Heart left ventricle (tissue), 16 donors: ENCODE data around the gene NPNT. TPM values are rescaled to one million over a fixed set of nuclear protein-coding genes. Genes with fewer than 3 reads are reported as not detected.
"Not testable (repeated sequence)": the region's sequence is repeated elsewhere in the genome, so short reads cannot be mapped to it uniquely, and the experiment has no call there.

Experiments used
- ATAC-seq, 4 donors: fragments of 200-7000 bp; cut with Tn5 transposase; one replicate each; pipeline ENCODE4 v1.9.1; 2020 to 2022; ENCODE audit warnings: moderate library complexity in 4 of 4, mild to moderate bottlenecking in 3 of 4, moderate number of reproducible peaks in 1 of 4
- DNase-seq, 5 donors: peaks; one replicate each; pipeline ENCODE4 v3.0.0-alpha.2; 2020
- H3K27ac ChIP-seq, 12 donors: fragments of 200-600 bp; sonication (generic) in 4 of 12; one replicate each; pipeline versions ENCODE4 v1.5.0 to v1.8.0; 2016 to 2022; ENCODE audit warnings: mild to moderate bottlenecking in 2 of 12
- H3K27me3 ChIP-seq, 9 donors: fragments of 200-600 bp; sonication (generic) in 2 of 9; one replicate each; pipeline versions ENCODE4 v1.5.1 to v1.8.0; 2016 to 2022; ENCODE audit warnings: mild to moderate bottlenecking in 3 of 9
- H3K36me3 ChIP-seq, 9 donors: fragments of 200-600 bp; sonication (generic) in 2 of 9; one replicate each; pipeline versions ENCODE4 v1.5.0 to v1.8.0; 2018 to 2022; ENCODE audit warnings: mild to moderate bottlenecking in 2 of 9
- H3K4me1 ChIP-seq, 12 donors: fragments of 200-600 bp; sonication (generic) in 4 of 12; one replicate each; pipeline versions ENCODE4 v1.5.0 to v1.8.0; 2016 to 2022; ENCODE audit warnings: mild to moderate bottlenecking in 3 of 12
- H3K4me3 ChIP-seq, 12 donors: fragments of 200-600 bp; sonication (generic) in 4 of 12; one replicate each; pipeline versions ENCODE4 v1.5.0 to v1.8.0; 2017 to 2022; ENCODE audit warnings: mild to moderate bottlenecking in 9 of 12, moderate library complexity in 4 of 12
- H3K9me3 ChIP-seq, 12 donors: fragments of 200-600 bp; sonication (generic) in 4 of 12; one replicate each; pipeline versions ENCODE4 v1.5.0 to v1.8.0; 2016 to 2022; ENCODE audit warnings: mild to moderate bottlenecking in 1 of 12
- POLR2A ChIP-seq, 2 donors: fragments of 450-650 bp; IDR thresholded peaks; one replicate each; pipeline ENCODE4 v1.6.1; 2017; ENCODE audit warnings: antibody characterized with exemption in 2 of 2, mild to moderate bottlenecking in 2 of 2, moderate library complexity in 2 of 2
- WGBS, 4 donors: extraction: QIAGEN DNeasy Blood & Tissue Kit in 2 of 4; methylation state at CpG; one replicate each; pipeline versions ENCODE4 v1.1.5 to v1.1.7; 2013 to 2018; 5-methylcytosine and 5-hydroxymethylcytosine counted together
- intact Hi-C, 10 donors: fragments of 100-400 bp; cut with DNase I; formaldehyde crosslinking; loops; one replicate each; pipeline versions ENCODE4 v1.11.1 to v1.14.2; 2022
- long read RNA-seq, 3 donors: library from polyadenylated mRNA; unstranded; transcript quantifications; one replicate each; pipeline ENCODE4 v2.0.0, GENCODE V29; 2020 to 2021
- polyA plus RNA-seq, 2 donors: library from polyadenylated mRNA; stranded (reverse); fragments of 200-250 nt; gene quantifications; one replicate each; pipeline ENCODE4 v1.2.3, GENCODE V29; 2013
- total RNA-seq, 9 donors: library from RNA; depleted of rRNA in 2 of 9; stranded (reverse); fragments of >200 nt in 2 of 9; fragmentation: NEBNext Ultra II Directional in 3 of 9; extraction: Animal tissue kit (Norgen Biotek cat#: 25700) in 3 of 9; gene quantifications; one replicate each; pipeline versions ENCODE4 v1.1.0 to v1.2.4, GENCODE V29; 2016 to 2023
- TF ChIP-seq, protein P1 (sequence below), 12 donors: fragments of 200-600 bp; sonication (generic) in 4 of 12; IDR thresholded peaks; one replicate each; pipeline versions ENCODE4 v1.5.0 to v1.8.0; 2018 to 2022; ENCODE audit warnings: antibody characterized with exemption in 12 of 12, mild to moderate bottlenecking in 5 of 12
- donor health status: ischemic (EF 13 %, LVEDD 7.1; RV severe dilation, severe dysfunction).
- donor health status: healthy with polysubstance abuse.
- donor health status: DM: no; HTN: yes; CAD: no.
- donor health status: DM: no; HTN: no; CAD: no.
- donor health status: ischemic (EF 25% LVEDD 6.9; RV normal size, moderate dysfunction).
- donor health status: ischemic (EF 25% LVEDD 5.7; RV mildly dilated, moderate dysfunction).
- donor health status: healthy.
- donor health status: DM: yes; HTN: yes; CAD: no.
- donor health status: ischemic (EF 35%, LVEDD 5.7; RV mildly dilated, moderate dysfunction).
- donor health status: nonischemic (EF 11% LVEDD 7.7; RV severe dilation, severe dysfunction).
- donor health status: DM: yes; HTN: yes; CAD: no.
- donor health status: PGD.
- donor health status: ischemic (EF 29% LVEDD 5.4; RV normal size, mild dysfunction).
- donor health status: nonischemic (EF 23%, LVEDD 6.1; RV moderate dilation, normal function).

The NPNT gene, protein sequence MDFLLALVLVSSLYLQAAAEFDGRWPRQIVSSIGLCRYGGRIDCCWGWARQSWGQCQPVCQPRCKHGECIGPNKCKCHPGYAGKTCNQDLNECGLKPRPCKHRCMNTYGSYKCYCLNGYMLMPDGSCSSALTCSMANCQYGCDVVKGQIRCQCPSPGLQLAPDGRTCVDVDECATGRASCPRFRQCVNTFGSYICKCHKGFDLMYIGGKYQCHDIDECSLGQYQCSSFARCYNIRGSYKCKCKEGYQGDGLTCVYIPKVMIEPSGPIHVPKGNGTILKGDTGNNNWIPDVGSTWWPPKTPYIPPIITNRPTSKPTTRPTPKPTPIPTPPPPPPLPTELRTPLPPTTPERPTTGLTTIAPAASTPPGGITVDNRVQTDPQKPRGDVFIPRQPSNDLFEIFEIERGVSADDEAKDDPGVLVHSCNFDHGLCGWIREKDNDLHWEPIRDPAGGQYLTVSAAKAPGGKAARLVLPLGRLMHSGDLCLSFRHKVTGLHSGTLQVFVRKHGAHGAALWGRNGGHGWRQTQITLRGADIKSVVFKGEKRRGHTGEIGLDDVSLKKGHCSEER
- total RNA-seq (10 to 100 TPM in 5 of 9 donors, 1 to 10 TPM in 4; 1.7 to 17.4 (median 10.9) TPM), polyA plus RNA-seq (10 to 100 TPM in 1 of 2 donors, 1 to 10 TPM in 1; 3.2 to 32.7 TPM)
- long read RNA-seq, donor 1, full-length matches to known transcripts, result 1 of 2 reads
- long read RNA-seq, donor 1, partial matches to known transcripts, result 0 of 2 reads
- long read RNA-seq, donor 1, other reads (novel, unspliced or antisense), result 1 of 2 reads
- long read RNA-seq, donor 2, full-length matches to known transcripts, result 31 of 45 reads
- long read RNA-seq, donor 2, partial matches to known transcripts, result 7 of 45 reads
- long read RNA-seq, donor 2, other reads (novel, unspliced or antisense), result 7 of 45 reads
- long read RNA-seq, donor 3, full-length matches to known transcripts, result 11 of 19 reads
- long read RNA-seq, donor 3, partial matches to known transcripts, result 1 of 19 reads
- long read RNA-seq, donor 3, other reads (novel, unspliced or antisense), result 7 of 19 reads

DNA sequence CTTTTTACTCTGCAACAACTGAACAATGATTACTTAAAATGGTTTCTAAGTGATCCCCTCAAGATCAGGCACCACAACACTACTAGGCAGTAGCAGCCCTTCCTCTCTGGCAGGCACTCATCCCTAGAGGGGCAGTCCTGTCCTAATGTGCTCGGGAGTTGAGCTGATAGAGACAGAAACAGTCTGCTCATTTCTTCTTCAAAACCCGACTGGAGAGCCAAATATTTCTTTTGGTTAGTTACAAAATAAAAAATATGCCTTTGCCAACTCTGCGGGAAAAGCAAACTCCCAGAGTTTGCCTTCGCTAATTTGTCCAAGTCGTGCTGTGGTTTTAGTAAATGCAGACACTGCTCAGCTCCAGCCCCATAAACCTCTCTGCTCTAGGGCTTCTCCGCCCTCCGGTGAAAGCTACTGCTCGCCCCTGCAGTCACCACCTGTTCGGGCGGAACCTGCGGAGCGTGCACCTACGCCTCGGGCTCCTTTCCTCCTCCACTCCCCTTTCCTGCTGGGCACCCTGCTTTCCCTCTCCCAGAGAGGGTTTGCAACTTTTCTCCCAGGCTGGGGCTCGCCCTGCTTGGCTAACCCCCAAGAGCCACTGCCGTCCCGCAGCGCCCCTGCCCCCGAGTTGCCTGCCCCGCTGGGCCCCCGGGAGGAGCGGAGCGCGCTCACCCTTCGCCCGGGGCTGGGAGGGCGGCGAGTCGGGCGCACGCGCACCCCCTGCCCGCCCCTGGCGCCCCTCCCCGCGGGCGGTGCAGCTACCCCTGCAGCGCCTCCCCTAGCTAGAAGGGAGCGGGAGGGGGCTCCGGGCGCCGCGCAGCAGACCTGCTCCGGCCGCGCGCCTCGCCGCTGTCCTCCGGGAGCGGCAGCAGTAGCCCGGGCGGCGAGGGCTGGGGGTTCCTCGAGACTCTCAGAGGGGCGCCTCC is at the start of gene NPNT:
NPNT (plus strand) TSS at position 812 of the 923 bp plus-strand sequence. CDS start 182 bp downstream, outside the sequence.
- ATAC-seq (peak in 3 of 4 donors; percentile 54 to 78 (median 71)), DNase-seq (peak; percentile 7 to 57 (median 18))
- intact Hi-C loops, result no loop called here
- Histone ChIP-seq H3K9me3 (no peaks in the 10 kb centered on the region), H3K4me3 (peak within 1 kb of the TSS; percentile 36 to 65 (median 55)), H3K27me3 (peaks cover 0 to 42% (median 11%) of the 10 kb centered on the region in 9 donors), H3K36me3 (no peaks in the 10 kb centered on the region), H3K4me1 (peaks cover 0 to 20% (median 6%) of the 10 kb centered on the region in 12 donors), H3K27ac (peak within 1 kb of the TSS in 3 of 12 donors; percentile 5 to 43 (median 42))
- TF ChIP-seq POLR2A (IDR thresholded peaks at IDR 0.05), result peak in 1 of 2 donors; percentile 23
- TF ChIP-seq, protein P1, sequence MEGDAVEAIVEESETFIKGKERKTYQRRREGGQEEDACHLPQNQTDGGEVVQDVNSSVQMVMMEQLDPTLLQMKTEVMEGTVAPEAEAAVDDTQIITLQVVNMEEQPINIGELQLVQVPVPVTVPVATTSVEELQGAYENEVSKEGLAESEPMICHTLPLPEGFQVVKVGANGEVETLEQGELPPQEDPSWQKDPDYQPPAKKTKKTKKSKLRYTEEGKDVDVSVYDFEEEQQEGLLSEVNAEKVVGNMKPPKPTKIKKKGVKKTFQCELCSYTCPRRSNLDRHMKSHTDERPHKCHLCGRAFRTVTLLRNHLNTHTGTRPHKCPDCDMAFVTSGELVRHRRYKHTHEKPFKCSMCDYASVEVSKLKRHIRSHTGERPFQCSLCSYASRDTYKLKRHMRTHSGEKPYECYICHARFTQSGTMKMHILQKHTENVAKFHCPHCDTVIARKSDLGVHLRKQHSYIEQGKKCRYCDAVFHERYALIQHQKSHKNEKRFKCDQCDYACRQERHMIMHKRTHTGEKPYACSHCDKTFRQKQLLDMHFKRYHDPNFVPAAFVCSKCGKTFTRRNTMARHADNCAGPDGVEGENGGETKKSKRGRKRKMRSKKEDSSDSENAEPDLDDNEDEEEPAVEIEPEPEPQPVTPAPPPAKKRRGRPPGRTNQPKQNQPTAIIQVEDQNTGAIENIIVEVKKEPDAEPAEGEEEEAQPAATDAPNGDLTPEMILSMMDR (IDR thresholded peaks at IDR 0.05), result no peak
- 2 to 3% (median 2%) methylated on average over 14 to 56 of the region's 56 CpGs for WGBS, 4 donors

DNA sequence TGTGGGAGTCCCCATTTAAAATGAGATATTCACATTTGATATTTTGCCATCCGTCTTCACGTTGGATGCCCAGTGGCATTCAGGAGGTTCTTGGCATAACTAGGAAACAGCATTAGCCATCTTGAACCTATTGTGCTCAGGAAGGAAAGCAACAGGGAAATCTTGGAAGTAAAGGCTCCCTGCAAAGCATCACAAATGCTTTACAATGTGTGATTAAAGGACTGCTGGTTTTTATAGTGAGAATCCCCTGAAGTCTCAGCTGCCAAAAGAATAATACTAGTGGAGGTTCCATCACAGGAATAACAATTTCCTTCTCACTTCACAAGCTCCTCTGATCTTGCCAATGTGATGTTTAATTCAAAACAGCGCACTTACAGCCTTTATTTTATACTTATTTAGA is 49.7 kb upstream of the NPNT start:
- DNase-seq (no peak), ATAC-seq (no peak)
- Histone ChIP-seq H3K36me3 (no peaks in the 10 kb centered on the region), H3K27ac (no peak overlapping the region), H3K4me1 (peaks cover 0 to 4% (median 0%) of the 10 kb centered on the region in 12 donors), H3K4me3 (no peak overlapping the region), H3K27me3 (no peaks in the 10 kb centered on the region), H3K9me3 (no peaks in the 10 kb centered on the region)
- no peak for TF ChIP-seq POLR2A (IDR thresholded peaks at IDR 0.05)
- intact Hi-C loops, result no loop called here
- WGBS, 4 donors, result 70 to 73% (median 70%) methylated on average over 3 of the region's 3 CpGs

DNA sequence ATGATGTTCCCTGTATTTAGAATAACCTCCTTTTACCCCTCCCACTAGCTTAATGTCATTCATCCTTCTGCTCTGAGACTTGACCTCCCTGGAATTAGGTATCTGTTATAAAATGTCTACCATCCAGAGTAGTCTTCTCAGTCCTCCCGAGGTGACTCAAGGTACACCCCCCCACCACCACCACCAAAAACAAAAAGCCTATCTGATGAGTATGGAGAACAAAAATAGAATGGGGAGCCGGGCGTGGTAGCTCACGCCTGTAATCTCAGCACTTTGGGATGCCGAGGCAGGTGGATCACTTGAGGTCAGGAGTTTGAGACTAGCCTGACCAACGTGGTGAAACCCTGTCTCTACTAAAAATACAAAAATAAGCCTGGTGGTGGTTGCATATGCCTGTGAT is 46.9 kb upstream of the NPNT start:
- DNase-seq, H3K27me3 ChIP-seq, H3K27ac ChIP-seq, ATAC-seq, H3K4me3 ChIP-seq, H3K9me3 ChIP-seq, intact Hi-C loops, H3K4me1 ChIP-seq, H3K36me3 ChIP-seq: not testable (repeated sequence)
- WGBS, 4 donors, result 69 to 88% (median 77%) methylated on average over 6 of the region's 6 CpGs

DNA sequence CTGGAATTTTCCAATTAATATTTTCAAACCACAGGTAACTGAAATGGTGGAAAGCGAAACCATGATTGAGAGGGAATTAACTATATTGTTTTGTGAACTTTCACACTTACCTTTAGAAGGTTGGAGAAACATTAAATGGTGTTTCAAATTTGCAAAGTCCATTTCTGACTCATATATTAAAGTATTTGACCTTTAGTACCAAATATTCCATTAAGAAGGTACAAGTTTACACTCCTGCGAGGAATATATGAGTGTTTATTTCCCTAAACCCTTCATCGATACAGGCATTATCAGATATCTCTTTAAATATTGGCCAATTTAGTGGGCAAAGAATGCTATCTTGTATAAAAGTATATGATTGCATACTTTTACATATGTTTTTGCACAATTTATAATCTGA is 44.1 kb upstream of the NPNT start:
- 97 to 98% (median 98%) methylated on average over 3 of the region's 3 CpGs for WGBS, 4 donors
- TF ChIP-seq POLR2A (IDR thresholded peaks at IDR 0.05), result no peak
- TF ChIP-seq, protein P1 (IDR thresholded peaks at IDR 0.05), result no peak
- ATAC-seq (no peak), DNase-seq (no peak)
- Histone ChIP-seq H3K27ac (no peak overlapping the region), H3K9me3 (peaks cover 0 to 29% (median 4%) of the 10 kb centered on the region in 12 donors), H3K27me3 (no peaks in the 10 kb centered on the region), H3K36me3 (no peaks in the 10 kb centered on the region), H3K4me1 (no peaks in the 10 kb centered on the region), H3K4me3 (no peak overlapping the region)
- intact Hi-C loops, result no loop called here

DNA sequence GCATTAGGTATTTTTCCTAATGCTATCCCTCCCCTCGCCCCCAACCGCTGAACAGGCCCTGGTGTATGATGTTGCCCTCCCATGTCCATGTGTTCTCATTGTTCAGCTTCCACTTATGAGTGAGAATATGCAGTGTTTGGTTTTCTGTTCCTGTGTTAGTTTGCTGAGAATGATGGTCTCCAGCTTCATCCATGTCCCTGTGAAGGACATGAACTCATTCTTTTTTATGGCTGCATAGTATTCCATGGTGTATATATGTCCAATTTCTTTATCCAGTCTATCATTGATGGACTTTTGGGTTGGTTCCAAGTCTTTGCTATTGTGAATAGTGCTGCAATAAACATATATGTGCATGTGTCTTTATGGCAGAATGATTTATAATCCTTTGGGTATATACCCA is 43.0 kb upstream of the NPNT start:
- H3K4me1 ChIP-seq, intact Hi-C loops, H3K4me3 ChIP-seq, DNase-seq, ATAC-seq, H3K27me3 ChIP-seq, H3K36me3 ChIP-seq, H3K27ac ChIP-seq: not testable (repeated sequence)
- WGBS, 4 donors, result 95 to 100% (median 98%) methylated on average over 2 of the region's 2 CpGs
- peaks cover 0 to 36% (median 4%) of the 10 kb centered on the region in 12 donors for H3K9me3 ChIP-seq
